Measurements from ENCODE around the gene ANKRD62.
A peak's percentile ranks its signal among the peaks of the same experiment; 100 is the strongest.

The ANKRD62 gene

DNA sequence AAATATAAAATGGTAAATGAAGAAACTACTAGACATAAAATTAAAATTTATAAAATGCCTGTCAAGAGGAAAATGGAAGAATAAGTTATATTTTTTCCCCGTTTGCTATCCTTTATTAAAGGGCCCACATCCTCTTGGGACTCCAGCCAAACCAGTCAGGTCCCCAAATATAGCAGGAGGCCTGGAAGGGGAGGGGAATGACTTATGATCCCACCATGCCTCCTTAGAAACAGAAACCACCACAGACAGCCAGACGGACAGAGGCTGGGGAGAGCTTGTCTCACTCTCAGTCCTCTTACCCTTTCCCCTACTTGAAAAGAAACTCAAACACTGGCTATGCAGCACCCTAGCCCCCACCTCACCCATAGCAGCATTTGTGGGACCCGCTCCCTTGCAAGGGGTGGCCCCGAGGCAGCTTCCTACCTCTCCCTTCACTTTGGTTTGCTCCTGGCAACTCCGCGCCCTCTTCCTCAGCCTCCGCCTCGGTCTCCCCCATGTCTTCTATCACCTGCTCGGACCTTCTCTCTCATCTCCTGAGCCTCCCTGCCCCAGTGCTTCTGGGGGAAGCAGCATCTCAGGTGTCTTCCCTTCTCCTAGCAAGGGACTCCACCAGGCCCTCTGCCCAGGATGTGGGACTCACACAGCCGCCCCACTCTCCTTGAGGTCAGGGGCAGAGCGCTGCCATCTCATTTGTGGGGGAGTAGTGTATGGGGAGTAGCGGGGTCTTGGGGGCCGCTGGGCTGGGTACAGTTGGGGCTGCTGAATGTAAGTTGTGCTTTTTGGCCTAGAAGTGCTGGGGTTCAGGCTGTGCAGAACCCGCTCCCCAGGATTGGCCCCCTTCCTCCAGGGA, 37.4 kb upstream of the ANKRD62 start:
- H4K20me1 ChIP-seq (ENCODE audit: insufficient read depth, low read length, poor library complexity, severe bottlenecking): no peaks in the 10 kb centered on the region
- H3K9me3 ChIP-seq (ENCODE audit: insufficient read depth, low read depth, low read length): no peaks in the 10 kb centered on the region
- no peak overlapping the region for H3K9ac ChIP-seq (ENCODE audit: low read depth, low read length, poor library complexity, severe bottlenecking)
- no peaks in the 10 kb centered on the region for H3K27me3 ChIP-seq (ENCODE audit: insufficient read depth, low read length, poor library complexity, severe bottlenecking)
- H3F3A ChIP-seq (ENCODE audit: low read depth): no peaks in the 10 kb centered on the region
- no peak overlapping the region for H3K4me3 ChIP-seq (ENCODE audit: low read length, poor library complexity, severe bottlenecking)
- no peaks in the 10 kb centered on the region for H3K9me2 ChIP-seq (replicated peaks; ENCODE audit: low read depth, low read length)
- no peak for TF ChIP-seq EZH2phosphoT487 (IDR thresholded peaks at IDR 0.05; ENCODE audit: borderline replicate concordance)
- TF ChIP-seq, protein P1, sequence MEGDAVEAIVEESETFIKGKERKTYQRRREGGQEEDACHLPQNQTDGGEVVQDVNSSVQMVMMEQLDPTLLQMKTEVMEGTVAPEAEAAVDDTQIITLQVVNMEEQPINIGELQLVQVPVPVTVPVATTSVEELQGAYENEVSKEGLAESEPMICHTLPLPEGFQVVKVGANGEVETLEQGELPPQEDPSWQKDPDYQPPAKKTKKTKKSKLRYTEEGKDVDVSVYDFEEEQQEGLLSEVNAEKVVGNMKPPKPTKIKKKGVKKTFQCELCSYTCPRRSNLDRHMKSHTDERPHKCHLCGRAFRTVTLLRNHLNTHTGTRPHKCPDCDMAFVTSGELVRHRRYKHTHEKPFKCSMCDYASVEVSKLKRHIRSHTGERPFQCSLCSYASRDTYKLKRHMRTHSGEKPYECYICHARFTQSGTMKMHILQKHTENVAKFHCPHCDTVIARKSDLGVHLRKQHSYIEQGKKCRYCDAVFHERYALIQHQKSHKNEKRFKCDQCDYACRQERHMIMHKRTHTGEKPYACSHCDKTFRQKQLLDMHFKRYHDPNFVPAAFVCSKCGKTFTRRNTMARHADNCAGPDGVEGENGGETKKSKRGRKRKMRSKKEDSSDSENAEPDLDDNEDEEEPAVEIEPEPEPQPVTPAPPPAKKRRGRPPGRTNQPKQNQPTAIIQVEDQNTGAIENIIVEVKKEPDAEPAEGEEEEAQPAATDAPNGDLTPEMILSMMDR (conservative IDR thresholded peaks at IDR 0.05; ENCODE audit: low read length): no peak
- no peak overlapping the region for H2AFZ ChIP-seq (ENCODE audit: low read length)
- H3K4me2 ChIP-seq (ENCODE audit: low read depth, low read length, poor library complexity, severe bottlenecking): no peak overlapping the region
- no peaks in the 10 kb centered on the region for H3K36me3 ChIP-seq (ENCODE audit: insufficient read depth, low read length)
- no peaks in the 10 kb centered on the region for H3K4me1 ChIP-seq (ENCODE audit: insufficient read depth, low read length, poor library complexity, severe bottlenecking)
- H3K79me2 ChIP-seq (ENCODE audit: insufficient read depth, low read length): no peaks in the 10 kb centered on the region

DNA sequence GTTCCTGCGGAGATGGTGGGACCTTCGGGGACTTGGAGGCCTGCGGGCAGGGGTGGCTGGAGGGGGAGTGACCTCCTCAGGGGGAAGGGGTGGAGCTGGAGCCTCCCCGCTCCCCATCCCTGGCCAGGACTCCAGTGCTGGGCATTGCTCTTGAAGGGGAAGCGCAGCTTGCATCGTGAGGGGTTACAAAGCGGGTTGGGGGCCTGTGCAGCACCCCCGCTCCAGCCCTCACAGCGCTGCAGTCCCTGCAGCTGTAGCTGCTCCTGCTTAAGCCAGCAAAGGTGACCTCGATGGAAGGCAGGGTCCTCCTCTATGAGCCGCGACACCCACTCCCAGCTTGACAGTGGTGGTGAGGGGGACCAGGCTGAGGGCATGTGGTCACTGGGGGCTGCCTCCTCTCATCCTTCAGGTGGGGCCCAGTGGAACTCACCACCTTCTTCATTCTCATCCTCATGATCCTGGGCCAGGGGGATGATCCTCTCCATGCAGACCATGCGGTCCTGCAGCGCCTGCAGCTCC, 36.7 kb upstream of the ANKRD62 start:
- no peaks in the 10 kb centered on the region for H3K79me2 ChIP-seq (ENCODE audit: insufficient read depth, low read length)
- H3K4me2 ChIP-seq (ENCODE audit: low read depth, low read length, poor library complexity, severe bottlenecking): no peak overlapping the region
- H3K9me3 ChIP-seq (ENCODE audit: insufficient read depth, low read depth, low read length): no peaks in the 10 kb centered on the region
- H3K9me2 ChIP-seq (replicated peaks; ENCODE audit: low read depth, low read length): no peaks in the 10 kb centered on the region
- H3K9ac ChIP-seq (ENCODE audit: low read depth, low read length, poor library complexity, severe bottlenecking): no peak overlapping the region
- no peak overlapping the region for H3K4me3 ChIP-seq (ENCODE audit: low read length, poor library complexity, severe bottlenecking)
- H3K27me3 ChIP-seq (ENCODE audit: insufficient read depth, low read length, poor library complexity, severe bottlenecking): no peaks in the 10 kb centered on the region
- no peaks in the 10 kb centered on the region for H4K20me1 ChIP-seq (ENCODE audit: insufficient read depth, low read length, poor library complexity, severe bottlenecking)
- H2AFZ ChIP-seq (ENCODE audit: low read length): no peak overlapping the region
- no peak for TF ChIP-seq EZH2phosphoT487 (IDR thresholded peaks at IDR 0.05; ENCODE audit: borderline replicate concordance)
- no peaks in the 10 kb centered on the region for H3F3A ChIP-seq (ENCODE audit: low read depth)
- H3K4me1 ChIP-seq (ENCODE audit: insufficient read depth, low read length, poor library complexity, severe bottlenecking): no peaks in the 10 kb centered on the region
- no peaks in the 10 kb centered on the region for H3K36me3 ChIP-seq (ENCODE audit: insufficient read depth, low read length)

DNA sequence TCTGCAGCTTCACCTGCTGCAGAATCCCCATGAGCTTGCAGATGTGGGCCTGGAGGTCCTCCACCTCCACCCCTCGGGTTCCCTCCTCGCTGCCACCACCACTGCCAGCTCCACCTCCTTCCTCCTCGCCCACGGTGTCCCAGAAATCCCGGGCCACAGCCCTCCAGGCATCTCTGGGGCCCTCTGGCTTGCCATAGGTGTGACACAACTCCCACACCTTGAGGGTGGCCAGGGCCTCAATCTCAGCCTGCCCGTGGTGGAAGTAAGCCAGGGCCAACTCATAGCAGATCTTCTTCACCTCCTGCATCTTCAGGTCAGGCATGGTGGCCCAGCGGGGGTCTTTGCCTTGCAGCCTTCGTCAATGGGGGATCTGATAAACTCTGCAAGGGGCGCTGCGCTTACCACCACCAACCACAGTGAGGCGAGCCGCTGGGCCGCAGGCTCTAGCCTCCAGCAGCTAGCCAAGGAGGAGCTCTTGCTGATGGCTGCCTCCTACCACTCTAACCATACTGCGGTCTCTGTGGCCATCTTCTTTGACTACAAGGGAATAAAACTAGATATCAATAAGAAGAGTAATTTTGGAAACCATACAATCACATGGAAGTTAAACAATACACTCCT, 36.1 kb upstream of the ANKRD62 start:
- H3K4me1 ChIP-seq (ENCODE audit: insufficient read depth, low read length, poor library complexity, severe bottlenecking): no peaks in the 10 kb centered on the region
- no peak for TF ChIP-seq EZH2phosphoT487 (IDR thresholded peaks at IDR 0.05; ENCODE audit: borderline replicate concordance)
- TF ChIP-seq, protein P1 (conservative IDR thresholded peaks at IDR 0.05; ENCODE audit: low read length): peak; percentile 38

More for the DNA sequence above, 36.1 kb upstream of the ANKRD62 start:
- no peaks in the 10 kb centered on the region for H4K20me1 ChIP-seq (ENCODE audit: insufficient read depth, low read length, poor library complexity, severe bottlenecking)
- H3K9me2 ChIP-seq (replicated peaks; ENCODE audit: low read depth, low read length): no peaks in the 10 kb centered on the region
- no peak overlapping the region for H3K4me2 ChIP-seq (ENCODE audit: low read depth, low read length, poor library complexity, severe bottlenecking)
- H3K9ac ChIP-seq (ENCODE audit: low read depth, low read length, poor library complexity, severe bottlenecking): no peak overlapping the region
- H3K4me3 ChIP-seq (ENCODE audit: low read length, poor library complexity, severe bottlenecking): no peak overlapping the region
- no peaks in the 10 kb centered on the region for H3K36me3 ChIP-seq (ENCODE audit: insufficient read depth, low read length)
- H2AFZ ChIP-seq (ENCODE audit: low read length): no peak overlapping the region
- H3K27me3 ChIP-seq (ENCODE audit: insufficient read depth, low read length, poor library complexity, severe bottlenecking): no peaks in the 10 kb centered on the region
- no peaks in the 10 kb centered on the region for H3F3A ChIP-seq (ENCODE audit: low read depth)
- H3K79me2 ChIP-seq (ENCODE audit: insufficient read depth, low read length): no peaks in the 10 kb centered on the region
- H3K9me3 ChIP-seq (ENCODE audit: insufficient read depth, low read depth, low read length): no peaks in the 10 kb centered on the region
